Measurements from ENCODE around the gene LMO7. TPM values are rescaled to one million over a fixed set of nuclear protein-coding genes. Genes with fewer than 3 reads are reported as not detected.

LMO7 gene
- total RNA-seq, 1 donor from 2014 or later: 6.8 TPM

GRCh38 chr13:75867379-75868117 lies 231.4 kb downstream of the LMO7 start:
- Mint-ChIP-seq H3K27ac (no peak overlapping the region), H3K36me3 (no peaks in the 10 kb centered on the region), H3K9me3 (no peaks in the 10 kb centered on the region), H3K4me3 (no peak overlapping the region), H3K27me3 (ENCODE audit: insufficient read depth, low read depth) (no peaks in the 10 kb centered on the region), H3K4me1 (peaks cover 2% of the 10 kb centered on the region)
- Histone ChIP-seq H3K9me3 (ENCODE audit: low read depth) (no peaks in the 10 kb centered on the region), H3K9ac (no peak overlapping the region), H2AFZ (replicated peaks) (no peak overlapping the region), H3K4me3 (no peak overlapping the region), H3K4me2 (no peak overlapping the region), H3K27ac (no peak overlapping the region), H3K27me3 (no peaks in the 10 kb centered on the region), H3K79me2 (ENCODE audit: low read depth) (no peaks in the 10 kb centered on the region), H4K20me1 (ENCODE audit: low read depth) (no peaks in the 10 kb centered on the region), H3K4me1 (peaks cover 5% of the 10 kb centered on the region), H3F3A (ENCODE audit: low read depth) (no peaks in the 10 kb centered on the region), H3K36me3 (no peaks in the 10 kb centered on the region)
- TF ChIP-seq CTCF (IDR thresholded peaks at IDR 0.05): no peak
- no peak for TF ChIP-seq EZH2 (IDR thresholded peaks at IDR 0.05)
- TF ChIP-seq EZH2phosphoT487 (IDR thresholded peaks at IDR 0.05): no peak
- no peak for DNase-seq (ENCODE audit: low spot score)

- Histone ChIP-seq H3K4me2 (no peak overlapping the region), H3K9ac (no peak overlapping the region), H3K9me3 (ENCODE audit: low read depth) (no peaks in the 10 kb centered on the region), H3K27me3 (no peaks in the 10 kb centered on the region), H3K79me2 (ENCODE audit: low read depth) (no peaks in the 10 kb centered on the region), H2AFZ (replicated peaks) (peak overlapping the region; percentile 99), H3K27ac (no peak overlapping the region), H3F3A (ENCODE audit: low read depth) (no peaks in the 10 kb centered on the region), H3K36me3 (no peaks in the 10 kb centered on the region), H4K20me1 (ENCODE audit: low read depth) (no peaks in the 10 kb centered on the region), H3K4me3 (no peak overlapping the region), H3K4me1 (peaks cover 5% of the 10 kb centered on the region)
- TF ChIP-seq EZH2phosphoT487 (IDR thresholded peaks at IDR 0.05) (no peak), CTCF (IDR thresholded peaks at IDR 0.05) (no peak), EZH2 (IDR thresholded peaks at IDR 0.05) (no peak)
- H3K9me3 Mint-ChIP-seq: no peaks in the 10 kb centered on the region
- H3K27ac Mint-ChIP-seq: no peak overlapping the region
- H3K27me3 Mint-ChIP-seq (ENCODE audit: insufficient read depth, low read depth): no peaks in the 10 kb centered on the region
- H3K4me3 Mint-ChIP-seq: no peak overlapping the region
- H3K36me3 Mint-ChIP-seq: no peaks in the 10 kb centered on the region
- DNase-seq (ENCODE audit: low spot score): no peak
- peaks cover 2% of the 10 kb centered on the region for H3K4me1 Mint-ChIP-seq
Observed at GRCh38 chr13:75869981-75870380, 233.9 kb downstream of the LMO7 start.

GRCh38 chr13:75870397-75870903 lies 234.3 kb downstream of the LMO7 start:
- H3F3A ChIP-seq (ENCODE audit: low read depth): no peaks in the 10 kb centered on the region
- H3K27ac ChIP-seq: no peak overlapping the region
- H3K4me3 ChIP-seq: no peak overlapping the region
- no peaks in the 10 kb centered on the region for H3K79me2 ChIP-seq (ENCODE audit: low read depth)
- Mint-ChIP-seq H3K4me3 (no peak overlapping the region), H3K4me1 (peaks cover 2% of the 10 kb centered on the region), H3K36me3 (no peaks in the 10 kb centered on the region), H3K27ac (no peak overlapping the region), H3K9me3 (no peaks in the 10 kb centered on the region), H3K27me3 (ENCODE audit: insufficient read depth, low read depth) (no peaks in the 10 kb centered on the region)
- no peaks in the 10 kb centered on the region for H3K36me3 ChIP-seq
- peaks cover 5% of the 10 kb centered on the region for H3K4me1 ChIP-seq
- H3K9me3 ChIP-seq (ENCODE audit: low read depth): no peaks in the 10 kb centered on the region
- peak overlapping the region; percentile 34 for H3K4me2 ChIP-seq
- H3K27me3 ChIP-seq: no peaks in the 10 kb centered on the region
- H4K20me1 ChIP-seq (ENCODE audit: low read depth): no peaks in the 10 kb centered on the region
- TF ChIP-seq EZH2 (IDR thresholded peaks at IDR 0.05) (no peak), CTCF (IDR thresholded peaks at IDR 0.05) (peak; percentile 83), EZH2phosphoT487 (IDR thresholded peaks at IDR 0.05) (no peak)
- DNase-seq (ENCODE audit: low spot score): peak; percentile 37
- peak overlapping the region; percentile 99 for H2AFZ ChIP-seq (replicated peaks)
- no peak overlapping the region for H3K9ac ChIP-seq
